GM10266 (cell line): Measurements from ENCODE around the gene GFOD2.
A peak's percentile ranks its signal among the peaks of the same experiment; 100 is the strongest.

Experiments used
- DNase-seq: peaks from one replicate; pipeline ENCODE4 v3.0.0; 2012; ENCODE audit errors: extremely low spot score
- CTCF ChIP-seq: IDR thresholded peaks from 2 replicates; pipeline ENCODE4 v1.5.1; 2012; ENCODE audit warnings: mild to moderate bottlenecking, low read depth; ENCODE audit not compliant: control insufficient read depth, insufficient read depth; ENCODE audit errors: missing control alignments

The GFOD2 gene

GRCh38 chr16:67666032-67666551, 53.0 kb downstream of the GFOD2 start:
- peak; percentile 54 for DNase-seq
- no peak for TF ChIP-seq CTCF

- no peak for TF ChIP-seq CTCF
These were observed 53.5 kb downstream of the GFOD2 start for GRCh38 chr16:67665598-67665997.

GRCh38 chr16:67664871-67665270, 54.2 kb downstream of the GFOD2 start:
- DNase-seq, result no peak
- TF ChIP-seq CTCF, result no peak

More at GRCh38 chr16:67665598-67665997, 53.5 kb downstream of the GFOD2 start:
- no peak for DNase-seq

GRCh38 chr16:67664258-67664657, 54.9 kb downstream of the GFOD2 start:
- no peak for DNase-seq
- TF ChIP-seq CTCF, result no peak

DNA sequence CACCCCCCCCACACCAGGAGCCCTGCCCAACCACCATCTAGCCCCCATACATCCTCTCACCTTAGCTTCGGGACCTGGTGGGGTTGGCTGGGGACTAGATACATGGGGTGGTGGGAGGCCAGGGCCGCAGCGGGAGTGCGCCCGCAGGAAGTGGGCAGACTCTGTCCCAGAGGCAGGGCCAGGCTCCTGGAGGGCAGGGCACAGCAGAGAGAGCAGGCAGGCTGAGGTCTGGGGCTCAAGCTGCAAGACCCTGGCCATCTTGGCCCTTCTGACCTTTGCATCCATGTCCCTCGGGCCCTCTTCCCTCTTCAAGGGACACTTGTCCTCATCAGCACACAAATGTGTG, 55.3 kb downstream of the GFOD2 start:
- no peak for DNase-seq
- no peak for TF ChIP-seq CTCF

DNA sequence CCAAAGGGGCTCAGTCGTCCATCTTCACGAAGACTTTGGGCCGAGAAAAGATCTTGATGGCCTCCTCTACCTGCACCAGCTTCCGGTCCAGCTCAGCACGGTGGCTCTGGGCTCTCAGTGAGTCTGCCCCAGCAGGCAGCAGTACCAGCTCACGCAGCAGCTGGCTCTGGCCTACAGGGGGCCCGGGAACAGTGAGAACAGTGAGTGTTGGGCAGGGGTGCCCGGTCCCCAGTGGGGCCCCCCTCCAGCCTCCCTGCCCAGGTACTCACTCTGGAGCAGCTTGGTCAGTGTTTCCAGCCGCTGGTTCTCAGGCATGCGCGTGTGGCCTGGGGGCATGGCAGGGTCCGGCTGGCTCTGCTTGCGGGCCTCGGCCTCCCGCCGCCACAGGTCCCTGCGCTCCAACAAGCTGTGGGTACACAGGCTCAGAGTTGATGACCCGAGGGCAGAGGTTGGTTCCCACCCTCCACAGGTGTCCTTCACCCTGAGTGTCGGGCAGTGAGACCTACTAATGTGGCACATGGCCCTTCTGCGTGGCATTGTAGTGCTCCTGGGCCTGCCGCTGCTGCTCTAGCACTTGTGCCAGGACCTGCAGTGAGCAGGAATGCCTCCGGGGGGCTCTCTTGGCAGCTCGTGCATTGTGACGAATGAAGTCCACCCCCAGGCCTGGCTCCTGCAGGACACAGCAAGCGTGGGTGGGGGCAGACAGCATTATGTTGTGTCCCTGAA, 55.8 kb downstream of the GFOD2 start:
- TF ChIP-seq CTCF, result peak; percentile 51
- peak; percentile 52 for DNase-seq

GRCh38 chr16:67662653-67663010, 56.5 kb downstream of the GFOD2 start:
- TF ChIP-seq CTCF, result no peak

More at GRCh38 chr16:67662653-67663010, 56.5 kb downstream of the GFOD2 start:
- no peak for DNase-seq
